Measurements from ENCODE around the gene L1CAM.

L1CAM gene

DNA sequence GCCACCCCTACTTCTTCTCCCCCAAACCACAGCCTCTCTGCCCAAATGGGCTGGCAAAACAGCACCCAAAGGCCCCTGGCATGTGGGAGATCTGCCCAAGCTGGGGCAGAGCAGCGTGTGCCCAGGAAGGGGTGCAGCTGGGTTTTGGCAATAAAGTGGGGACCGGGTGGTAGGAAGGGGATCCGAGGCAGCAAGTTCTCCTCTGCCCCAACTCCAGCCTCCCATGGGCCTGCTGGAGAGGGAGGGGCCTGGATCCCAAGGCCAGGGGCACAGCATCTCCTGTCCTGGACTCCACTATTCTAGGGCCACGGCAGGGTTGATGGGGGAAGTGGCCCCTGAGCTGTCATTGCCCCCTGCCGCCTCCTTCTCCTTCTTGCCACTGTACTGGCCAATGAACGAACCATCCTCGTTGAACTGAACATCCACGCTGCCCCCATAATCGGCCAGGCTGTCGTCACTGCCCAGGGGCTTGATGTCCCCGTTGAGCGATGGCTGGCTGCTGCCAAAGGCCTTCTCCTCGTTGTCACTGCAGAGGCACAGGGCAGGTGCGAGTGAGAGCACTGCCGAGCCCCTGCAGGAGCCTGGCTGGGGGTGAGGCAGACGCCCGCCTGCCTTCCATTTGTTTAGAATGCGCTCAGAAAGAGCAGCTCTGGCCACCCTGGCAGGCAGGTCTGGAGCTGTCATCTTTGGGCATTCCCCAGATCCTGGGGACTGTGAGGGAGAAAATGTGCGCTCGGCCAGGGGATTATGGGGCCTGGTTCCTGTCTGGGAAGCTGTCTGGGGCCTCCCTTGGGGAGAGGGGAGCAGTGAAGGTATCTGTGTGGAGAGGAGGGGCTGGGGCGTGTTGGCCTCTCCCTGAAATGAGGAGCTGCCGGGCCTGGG lies 23.4 kb downstream of the L1CAM start:
- no peak for DNase-seq

DNA sequence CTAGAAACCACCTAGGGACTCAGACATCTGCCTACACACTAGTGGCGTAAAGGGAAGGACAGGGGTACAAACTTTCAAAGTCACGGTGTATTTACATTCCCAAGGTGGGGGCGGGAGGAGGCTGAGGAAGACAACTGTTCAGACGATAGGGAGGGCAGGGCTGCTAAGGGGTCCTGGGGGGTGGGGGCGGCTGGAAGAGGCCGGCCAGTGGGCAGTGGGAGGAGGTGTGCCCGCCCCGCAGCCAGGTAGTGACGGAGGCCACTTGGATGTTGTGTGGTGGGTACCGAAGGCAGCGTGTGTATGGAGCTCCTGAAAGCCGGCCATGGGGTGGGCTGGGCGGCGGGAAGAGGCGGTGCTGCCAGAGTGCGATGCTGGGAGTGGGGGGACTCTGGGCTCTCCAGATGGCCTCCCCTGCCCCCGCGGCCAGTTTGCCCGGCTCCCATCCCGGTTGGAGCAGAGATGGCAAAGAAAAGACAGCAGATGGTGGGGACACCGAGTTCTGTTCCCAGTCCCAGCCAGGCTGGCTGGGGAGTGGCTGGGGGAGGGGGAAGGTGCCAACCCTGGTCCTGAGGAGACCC lies 24.2 kb downstream of the L1CAM start:
- no peak for DNase-seq

DNA sequence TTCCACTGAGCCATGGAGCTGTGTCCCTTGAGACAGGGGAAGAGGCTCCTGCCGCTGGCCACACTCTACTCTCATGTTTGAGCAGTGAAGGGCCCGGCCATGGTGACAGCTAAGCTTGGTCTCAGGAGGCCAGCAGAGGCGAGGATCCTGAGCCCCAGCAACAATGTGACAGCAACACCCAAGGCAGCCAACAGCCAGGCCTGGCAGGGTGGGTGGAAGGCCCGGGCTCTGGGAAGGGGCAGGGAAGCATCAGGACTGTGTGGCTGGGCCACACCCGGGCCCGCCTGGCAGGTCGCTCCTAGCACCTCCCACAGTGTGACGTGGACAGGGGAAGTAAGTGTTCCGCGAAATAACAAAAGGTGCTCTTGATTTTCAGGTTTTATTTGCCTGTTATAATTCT lies 24.8 kb downstream of the L1CAM start:
- no peak for DNase-seq

DNA sequence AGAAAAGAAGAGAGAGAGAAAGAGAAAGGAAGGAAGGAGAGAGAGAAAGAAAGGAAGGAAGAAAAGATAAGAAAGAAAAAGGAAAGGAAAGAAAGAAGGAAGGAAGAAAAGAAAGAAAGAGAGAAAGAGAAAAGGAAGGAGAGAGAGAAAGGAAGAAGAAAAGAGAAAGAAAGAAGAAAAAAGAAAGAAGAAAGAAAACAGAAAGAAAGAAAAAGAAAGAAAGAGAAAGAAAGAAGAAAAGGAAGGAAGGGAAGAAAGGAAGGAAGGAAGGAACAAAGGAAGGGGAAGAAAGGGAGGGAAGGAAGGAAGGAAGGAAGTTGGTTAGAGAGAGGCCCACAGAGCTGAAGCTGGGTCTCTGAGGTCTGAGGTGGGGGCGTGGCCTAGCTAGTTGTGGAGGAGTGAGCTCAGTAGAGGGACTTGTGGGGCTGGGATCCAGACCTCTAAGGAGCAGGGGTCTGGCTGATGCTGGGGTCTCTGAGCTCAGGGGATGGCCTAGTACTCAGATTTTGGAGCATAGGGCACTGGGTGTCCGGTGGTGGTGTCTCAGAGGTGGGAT lies 28.5 kb downstream of the L1CAM start:
- DNase-seq: no peak

DNA sequence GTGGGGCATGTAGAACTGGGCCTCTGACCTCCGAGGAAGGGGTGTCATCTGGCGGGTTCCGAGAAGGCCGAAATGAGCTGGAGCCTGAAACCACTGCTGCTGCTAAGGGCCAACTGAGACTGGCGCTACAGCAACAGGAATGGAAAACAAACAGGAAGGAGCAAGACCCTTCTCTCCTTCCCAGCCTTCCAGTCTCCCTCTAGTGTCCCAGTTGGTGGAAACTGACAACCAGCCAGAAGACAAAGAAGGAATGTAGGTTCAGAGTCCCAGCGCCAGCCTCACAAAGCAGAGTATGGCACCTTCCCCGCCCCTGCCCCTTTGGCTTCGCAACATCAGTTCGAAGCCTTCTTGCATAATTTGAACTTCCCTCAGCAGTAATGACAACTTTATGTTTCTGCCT lies 31.3 kb downstream of the L1CAM start:
- no peak for DNase-seq

DNA sequence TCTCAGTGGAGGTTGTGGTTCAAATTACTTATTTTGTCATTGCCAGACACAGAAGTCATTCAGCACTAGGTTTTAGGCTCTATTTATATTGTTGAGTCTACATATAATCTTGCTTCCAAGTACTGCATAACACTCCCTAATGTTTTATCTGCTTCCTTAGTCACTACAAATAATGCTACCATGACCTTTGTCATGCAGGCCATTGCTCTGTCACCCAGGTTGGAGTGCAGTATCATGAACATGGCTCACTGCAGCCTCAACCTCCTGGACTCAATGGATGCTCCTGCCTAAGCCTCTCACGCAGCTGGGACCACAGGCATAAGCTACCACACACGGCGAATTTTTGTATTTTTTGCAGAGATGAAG lies 32.1 kb downstream of the L1CAM start:
- DNase-seq: no peak

DNA sequence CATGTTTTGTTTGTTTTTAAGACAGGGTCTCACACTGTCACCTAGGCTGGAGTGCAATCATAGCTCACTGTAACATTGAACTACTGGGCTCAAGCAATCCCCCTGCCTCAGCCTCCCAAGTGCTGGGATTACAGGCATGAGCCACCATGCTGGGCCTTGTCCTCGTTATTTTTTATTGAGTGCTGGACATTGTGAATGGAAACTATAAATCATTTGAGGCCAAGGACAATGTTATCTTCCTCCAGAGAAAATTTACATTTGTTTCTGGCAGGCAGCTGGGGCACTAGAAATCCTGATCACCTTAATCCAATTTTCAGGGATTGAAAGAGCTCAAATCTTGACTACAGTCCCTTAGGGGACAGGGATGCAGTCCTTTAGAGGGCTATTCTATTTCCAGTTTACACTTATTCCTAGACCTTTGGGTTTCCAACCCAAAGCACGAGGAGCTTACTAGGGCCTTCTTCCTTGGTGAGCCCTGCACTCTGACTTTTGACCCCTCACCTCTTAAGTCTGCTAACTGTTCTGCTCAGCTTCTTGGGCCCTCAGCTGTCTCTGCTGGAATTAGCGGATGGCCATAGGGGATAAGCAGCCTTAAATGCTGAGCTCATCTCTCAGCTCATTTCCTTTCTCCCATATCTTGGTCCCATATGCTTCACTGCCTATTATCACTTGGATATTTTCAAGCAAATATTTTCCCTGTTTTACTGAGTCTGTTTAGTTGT lies 32.6 kb downstream of the L1CAM start:
- no peak for DNase-seq

DNA sequence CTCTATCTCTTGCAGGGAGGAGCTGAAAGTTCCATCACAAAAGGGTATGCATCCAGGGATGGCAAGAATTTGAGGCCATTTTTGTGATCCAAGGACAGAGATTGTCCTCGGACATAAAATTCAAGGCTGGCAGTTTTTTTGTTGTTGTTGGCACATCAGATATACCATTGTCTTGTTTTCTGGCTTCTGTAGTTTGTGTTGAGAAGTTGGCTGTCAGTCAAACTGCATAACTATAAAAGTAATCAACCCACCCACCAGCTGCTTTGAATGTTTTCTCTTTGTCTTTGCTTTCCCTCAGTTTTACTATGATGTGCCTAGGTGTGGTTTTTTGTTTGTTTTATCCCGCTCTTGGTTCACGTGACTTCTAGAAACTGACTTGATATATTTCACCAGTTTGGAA lies 34.0 kb downstream of the L1CAM start:
- DNase-seq: no peak

DNA sequence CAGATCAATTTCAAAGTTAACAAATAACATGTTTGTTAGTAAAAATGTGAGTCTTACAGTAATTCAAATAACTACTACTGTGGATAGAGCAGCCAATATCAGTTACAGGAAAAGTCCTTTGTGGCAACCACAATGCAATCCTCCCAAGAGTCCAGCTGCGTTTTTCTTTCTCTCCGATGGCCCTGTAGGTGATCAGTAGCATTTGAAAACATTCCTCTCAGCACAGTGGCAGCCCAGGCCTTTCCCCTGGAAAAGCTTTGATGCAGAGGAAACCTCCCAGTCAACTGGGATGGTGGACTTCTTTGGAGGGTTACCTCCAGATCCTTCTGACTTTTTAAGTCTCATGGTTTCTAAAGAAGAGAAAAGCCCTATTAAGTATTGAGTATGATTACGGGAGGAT lies 37.6 kb downstream of the L1CAM start:
- DNase-seq: no peak

DNA sequence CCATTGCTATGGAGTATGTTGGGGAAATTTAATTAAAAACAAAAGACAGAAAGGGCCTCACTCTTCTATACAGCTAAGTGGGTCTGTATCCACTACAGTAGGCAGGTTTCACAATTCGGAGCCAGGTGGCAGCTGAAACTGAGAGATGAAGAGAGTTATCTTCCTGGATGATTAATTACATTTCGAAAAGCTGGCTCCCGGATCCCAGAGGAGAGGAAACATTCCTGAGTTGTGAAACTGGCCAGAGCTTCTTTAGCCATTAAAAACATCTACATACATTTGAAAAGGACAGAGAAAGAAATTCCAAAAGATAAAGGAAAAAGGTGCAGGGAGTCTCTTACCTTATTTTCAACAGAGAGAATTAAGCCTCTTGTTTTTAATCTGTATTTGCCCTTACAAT lies 40.1 kb downstream of the L1CAM start:
- no peak for DNase-seq

DNA sequence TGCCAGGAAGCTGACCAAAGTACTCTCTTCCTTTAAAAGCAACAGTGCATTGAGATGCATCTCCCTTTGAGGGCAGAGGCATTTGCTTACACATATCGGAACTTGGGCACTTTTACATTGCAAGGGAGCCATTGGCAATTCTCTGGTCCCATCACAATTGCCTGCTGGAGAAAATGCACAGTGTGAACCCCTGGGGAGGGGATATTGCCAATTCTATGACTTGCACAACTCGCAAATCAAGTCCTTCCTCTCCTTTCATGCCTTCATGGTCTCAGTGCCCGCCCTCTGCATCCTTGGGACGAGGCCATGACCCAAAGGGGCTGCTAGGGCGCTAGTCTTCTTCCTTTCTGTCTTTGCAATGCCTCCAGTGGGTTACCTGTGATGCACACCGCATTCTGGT lies 40.8 kb downstream of the L1CAM start:
- DNase-seq: no peak

DNA sequence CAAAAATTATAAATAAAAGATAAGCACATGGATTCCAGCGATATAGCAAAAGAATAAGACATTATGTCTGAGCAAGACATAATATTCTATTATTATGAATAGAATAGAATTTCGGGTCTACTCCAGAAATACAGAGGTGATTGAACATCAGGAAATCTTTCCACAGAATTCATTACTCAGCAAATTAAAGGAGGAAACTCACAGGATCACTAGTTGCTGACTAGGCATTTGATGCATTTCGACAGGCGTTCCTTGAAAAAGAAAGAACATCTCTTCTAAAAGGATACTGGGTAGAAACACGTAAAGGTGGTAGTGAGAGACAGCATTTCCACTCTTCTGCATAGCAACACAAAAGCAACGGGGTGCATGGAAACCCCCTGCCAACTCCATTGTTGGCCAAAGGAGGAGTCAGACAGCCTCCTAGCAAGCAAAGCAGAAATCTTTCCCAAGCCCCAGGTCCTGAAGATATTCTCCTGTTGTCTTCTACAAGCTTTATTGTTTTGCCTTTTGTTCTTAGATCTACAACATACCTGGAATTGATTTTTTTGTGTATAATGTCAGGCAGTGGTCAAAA lies 41.4 kb downstream of the L1CAM start:
- DNase-seq: no peak

DNA sequence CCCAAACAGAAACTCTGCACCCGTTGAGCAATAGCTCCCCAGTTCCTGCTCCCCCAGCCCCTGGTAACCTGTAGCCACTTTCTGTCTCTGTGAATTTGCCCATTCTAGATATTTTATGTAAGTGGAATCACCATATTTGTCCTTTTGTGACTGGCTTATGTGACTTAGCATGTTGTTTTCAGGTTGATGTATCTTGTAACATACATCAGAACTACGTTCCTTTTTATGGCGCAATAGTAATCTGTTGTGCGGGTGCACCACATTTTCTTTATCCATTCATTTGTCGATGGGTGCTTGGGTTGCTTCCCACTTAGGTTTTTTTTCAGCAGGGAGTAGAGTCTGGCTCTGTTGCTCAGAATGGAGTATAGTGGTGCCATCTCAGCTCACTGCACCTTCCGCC lies 49.1 kb downstream of the L1CAM start:
- DNase-seq: no peak

DNA sequence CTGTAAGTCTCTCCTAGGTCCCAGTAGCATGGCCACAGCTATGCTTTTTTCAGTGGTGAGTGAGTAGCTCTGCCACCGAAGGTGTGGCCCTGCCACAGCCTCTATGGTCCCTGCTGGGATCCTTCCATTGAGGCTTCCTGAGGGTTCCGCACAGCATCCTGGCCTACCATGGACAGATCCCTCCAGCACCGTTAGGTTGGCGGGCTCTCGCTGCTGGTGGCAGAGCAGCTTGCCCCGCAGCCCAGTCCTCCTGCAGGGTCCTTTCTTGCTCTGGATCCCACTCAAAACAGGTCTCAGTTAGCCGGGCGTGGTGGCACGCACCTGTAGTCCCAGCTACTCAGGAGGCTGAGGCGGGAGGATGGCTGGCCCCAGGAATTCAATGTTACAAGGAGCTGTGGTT lies 53.2 kb downstream of the L1CAM start:
- DNase-seq: no peak

DNA sequence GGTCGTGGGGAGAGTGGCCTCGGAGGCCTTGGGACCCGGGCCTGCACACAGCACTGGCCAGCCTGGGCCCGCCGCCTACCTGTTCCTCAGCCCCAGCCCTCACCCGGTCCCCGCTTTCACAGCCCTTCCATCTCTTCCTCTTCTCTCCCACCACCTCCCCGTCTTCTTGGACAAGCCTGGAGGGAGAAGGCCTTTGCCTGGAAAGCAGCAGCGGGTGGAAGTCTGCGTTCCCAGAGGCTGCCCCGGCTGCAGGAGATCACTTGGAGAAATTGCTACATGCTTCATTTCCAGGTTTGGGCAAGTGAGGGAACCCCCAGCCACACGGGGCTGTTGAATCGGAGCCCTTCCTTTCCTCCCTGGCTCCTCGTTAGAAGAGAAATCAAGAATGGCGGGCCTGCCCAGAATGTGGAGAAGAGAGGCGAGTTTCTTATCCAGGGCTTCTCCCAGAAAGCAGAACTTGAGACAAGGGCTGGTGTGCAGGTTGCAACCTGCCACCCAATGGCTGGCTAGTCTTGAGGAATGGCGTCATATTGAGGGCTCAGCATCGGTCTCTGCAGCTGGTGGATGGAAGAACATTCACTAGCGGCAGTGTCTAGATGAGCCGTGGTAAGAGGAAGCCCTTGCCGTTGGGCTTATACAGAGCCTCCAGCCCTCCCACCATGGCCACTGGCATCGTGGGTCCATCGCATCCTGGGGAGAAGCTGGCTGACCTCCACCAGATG lies 54.4 kb downstream of the L1CAM start:
- no peak for DNase-seq

DNA sequence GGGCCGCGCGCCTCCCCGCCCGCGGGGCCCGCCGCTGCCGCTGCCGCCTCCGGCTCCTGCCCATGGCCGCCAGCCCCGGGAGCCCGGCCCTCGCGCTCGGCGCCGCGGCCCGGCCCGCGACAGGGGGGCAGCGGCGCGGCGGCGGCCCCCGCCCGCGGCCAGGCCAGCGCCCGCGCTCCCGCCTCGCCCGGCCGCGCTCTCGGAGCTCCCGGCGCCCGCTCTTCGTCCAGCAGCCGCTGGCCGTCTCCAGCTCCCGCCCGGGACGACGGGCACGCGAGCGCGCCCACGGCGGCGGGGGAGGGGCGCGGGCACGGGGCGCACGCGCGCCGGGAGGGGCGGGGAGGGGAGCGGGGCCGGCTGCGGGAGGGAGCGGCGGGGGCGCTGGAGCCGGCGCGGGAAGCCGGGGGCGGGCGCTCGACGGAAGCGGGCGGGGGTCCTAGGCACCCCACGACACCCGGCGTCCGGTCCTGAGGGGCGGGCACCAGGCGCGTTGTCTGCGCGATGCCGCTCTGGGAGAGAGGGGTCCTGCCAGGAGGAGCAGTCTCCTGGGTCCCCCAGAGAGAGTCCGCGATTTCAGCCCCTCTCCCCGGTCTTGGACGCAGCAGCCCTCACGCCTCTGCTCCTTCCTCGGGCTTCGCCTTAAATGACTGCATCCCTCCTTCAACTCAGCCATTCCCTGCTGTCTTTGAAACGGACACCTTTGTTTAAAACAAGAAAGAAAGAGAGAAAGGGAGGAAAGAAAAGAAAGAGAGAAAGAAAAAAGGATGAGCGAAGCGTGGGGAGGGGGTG lies 55.1 kb downstream of the L1CAM start:
- DNase-seq: no peak

DNA sequence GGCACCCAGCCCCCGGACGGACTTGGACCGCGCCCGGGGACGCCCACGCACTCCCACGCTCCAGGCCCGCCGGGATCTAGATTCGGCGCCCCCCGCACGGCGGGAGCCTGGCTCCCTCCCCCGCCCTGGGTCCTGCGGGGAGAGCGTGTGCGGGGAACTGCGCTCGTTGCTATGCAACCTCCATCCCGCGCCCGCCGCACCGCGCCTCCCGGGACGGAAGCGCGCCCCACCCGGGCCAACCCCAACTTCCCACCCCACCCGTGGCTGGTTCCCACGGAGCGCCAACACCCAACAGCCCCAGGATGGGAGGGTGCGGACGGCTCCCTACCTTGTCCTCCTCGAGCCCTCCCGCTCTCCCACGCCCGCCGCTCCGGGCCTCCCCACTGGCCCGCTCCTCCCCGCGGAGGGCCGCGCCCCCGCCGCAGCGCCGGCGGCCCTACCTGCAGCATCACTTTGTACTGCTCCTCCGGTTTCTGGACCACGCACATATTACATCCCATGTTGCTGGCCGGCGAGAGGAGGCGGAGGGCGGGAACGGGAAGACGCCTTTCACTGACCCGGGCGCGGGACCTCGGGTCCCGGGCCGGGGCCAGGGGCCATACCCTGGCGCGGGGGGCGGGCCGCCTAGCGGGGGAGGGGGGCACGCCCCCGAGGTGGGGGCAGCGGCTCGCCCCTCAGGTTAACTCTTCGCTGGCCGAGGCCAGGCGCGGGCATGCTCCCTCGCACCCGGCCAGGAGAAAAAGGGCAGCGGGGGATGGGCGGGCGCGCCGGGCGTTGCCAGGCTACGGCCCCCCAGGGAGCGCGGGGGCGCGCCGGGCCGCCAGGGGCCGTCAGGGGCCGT lies 56.0 kb downstream of the L1CAM start, which contains the start of gene PDZD4:
TSS of gene PDZD4 (minus strand) at position 746 of the 841 bp plus-strand sequence. CDS start at position 500, 246 bp downstream.
- no peak for DNase-seq

DNA sequence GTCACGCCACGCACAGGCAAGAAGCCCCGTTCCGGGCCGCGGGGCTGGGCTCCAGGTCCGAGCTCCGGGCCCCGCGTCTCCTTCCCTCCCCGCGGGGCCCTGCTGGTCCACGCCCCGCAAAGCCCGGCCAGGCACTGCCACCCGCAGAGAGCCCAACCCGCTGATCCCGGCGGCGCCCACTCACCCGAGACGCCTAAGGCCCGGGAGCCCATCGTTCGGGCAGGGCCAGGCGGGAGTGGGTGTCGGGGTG lies 56.5 kb downstream of the L1CAM start:
- DNase-seq: no peak

DNA sequence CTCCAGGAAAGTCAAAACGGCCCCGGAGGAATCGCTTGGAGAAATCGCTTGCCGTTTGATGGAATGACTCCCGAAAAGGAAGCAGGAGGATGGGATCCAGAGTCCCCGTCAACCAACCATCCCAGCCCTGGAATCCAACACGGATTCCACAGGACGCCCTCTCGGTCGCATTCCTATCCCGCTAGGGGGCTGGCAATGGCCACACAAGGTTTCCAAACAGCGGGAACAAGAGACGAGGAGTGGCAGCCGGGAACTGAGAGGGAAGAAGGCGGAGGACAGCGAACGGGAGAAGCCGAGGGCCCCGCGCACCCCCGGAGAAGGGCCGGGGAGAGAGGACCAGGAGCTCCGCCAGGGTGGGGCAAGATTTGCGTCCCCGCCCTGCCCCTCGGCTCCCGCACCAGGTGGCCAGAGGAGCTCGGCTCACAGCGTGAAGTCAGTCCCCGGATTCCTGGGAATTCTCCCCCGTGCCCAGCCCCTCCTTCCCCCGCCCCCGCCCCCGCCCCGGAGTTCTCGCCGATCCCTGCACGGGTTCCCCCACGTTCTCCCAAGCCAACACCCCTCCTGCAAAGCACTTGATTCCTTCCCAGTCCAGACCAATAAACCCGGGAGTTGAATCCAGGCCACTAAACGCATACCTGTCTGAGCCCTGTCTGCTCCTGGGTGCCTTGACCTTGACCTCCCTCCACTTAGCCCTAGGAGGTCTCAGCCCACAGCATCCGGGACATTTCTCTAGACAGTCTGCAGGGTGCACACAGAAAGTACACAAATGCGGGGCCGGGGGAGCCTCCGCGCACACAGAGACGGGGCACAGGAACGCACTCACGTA lies 57.0 kb downstream of the L1CAM start:
- DNase-seq: no peak

DNA sequence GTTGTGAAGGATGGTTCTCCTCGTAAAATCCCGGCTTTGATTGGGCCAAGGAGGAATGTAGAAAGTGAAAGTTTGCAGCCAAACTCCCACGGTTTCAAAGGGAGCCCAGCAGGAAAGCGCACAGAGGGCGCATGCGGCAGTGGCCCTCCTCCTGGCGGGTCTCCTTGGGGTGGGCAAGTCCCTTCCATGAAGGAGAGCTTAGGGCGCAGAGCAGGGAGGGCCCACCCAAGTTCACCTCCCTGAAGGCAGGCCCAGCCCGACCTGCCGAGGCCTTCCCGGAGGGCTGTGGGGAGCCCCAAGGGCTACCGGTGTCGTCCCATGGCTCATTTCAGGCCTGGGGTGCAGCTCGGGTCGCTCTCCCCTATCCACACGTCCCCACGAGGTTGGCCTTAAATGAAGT lies 57.7 kb downstream of the L1CAM start:
- no peak for DNase-seq

Measured in stimulated activated CD4-positive, alpha-beta T cell treated with anti-CD3 and anti-CD28 coated beads, Interleukin-2, amount 100 ng/mL, for 48 hours (primary cell).